H9 (cell line): ENCODE measurements around the gene PERM1. TPM values are rescaled to one million over a fixed set of nuclear protein-coding genes. Genes with fewer than 3 reads are reported as not detected.
A peak's percentile ranks its signal among the peaks of the same experiment; 100 is the strongest.

Experiments
- DNase-seq: peaks from one replicate; pipeline ENCODE4 v3.0.0-alpha.2; 2017
- H2AFZ ChIP-seq: one replicate; pipeline ENCODE4 v1.6.1; 2013; ENCODE audit warnings: mild to moderate bottlenecking, low read length, control low read depth, moderate library complexity
- H2AK5ac ChIP-seq: 2 replicates; pipeline ENCODE4 v1.6.1; 2013; ENCODE audit warnings: low read length, control low read depth, mixed read lengths; ENCODE audit not compliant: insufficient read length
- H2BK120ac ChIP-seq: one replicate; pipeline ENCODE4 v1.6.1; 2013; ENCODE audit warnings: low read depth, mild to moderate bottlenecking, low read length, control low read depth, inconsistent platforms; ENCODE audit not compliant: poor library complexity, severe bottlenecking
- H2BK12ac ChIP-seq: 2 replicates; pipeline ENCODE4 v1.6.1; 2013; ENCODE audit warnings: low read length, control low read depth, mixed read lengths, low read depth; ENCODE audit not compliant: insufficient read length
- H2BK15ac ChIP-seq: 2 replicates; pipeline ENCODE4 v1.6.1; 2013; ENCODE audit warnings: low read depth, low read length, control low read depth
- H2BK20ac ChIP-seq: one replicate; pipeline ENCODE4 v1.6.1; 2013; ENCODE audit warnings: low read depth, mild to moderate bottlenecking, low read length, control low read depth, inconsistent platforms; ENCODE audit not compliant: poor library complexity, severe bottlenecking
- H2BK5ac ChIP-seq: 2 replicates; pipeline ENCODE4 v1.6.1; 2013; ENCODE audit warnings: low read length, control low read depth, mixed read lengths; ENCODE audit not compliant: insufficient read length
- H3K14ac ChIP-seq: 2 replicates; pipeline ENCODE4 v1.6.1; 2013; ENCODE audit warnings: low read length, control low read depth; ENCODE audit not compliant: insufficient read depth
- H3K18ac ChIP-seq: 2 replicates; pipeline ENCODE4 v1.6.1; 2013; ENCODE audit warnings: low read depth, mild to moderate bottlenecking, mixed read lengths, low read length, control low read depth; ENCODE audit not compliant: insufficient read length
- H3K23ac ChIP-seq: 2 replicates; pipeline ENCODE4 v1.6.1; 2013; ENCODE audit warnings: low read length, control low read depth, mixed read lengths, low read depth; ENCODE audit not compliant: insufficient read length
- H3K23me2 ChIP-seq: 2 replicates; pipeline ENCODE4 v1.6.1; 2013; ENCODE audit warnings: low read depth, mild to moderate bottlenecking, mixed read lengths, low read length, control low read depth; ENCODE audit not compliant: insufficient read length, poor library complexity, severe bottlenecking
- H3K27ac ChIP-seq: 2 replicates; pipeline ENCODE4 v1.5.1; 2013; ENCODE audit warnings: low read length, control low read depth, mixed read lengths, low read depth; ENCODE audit not compliant: insufficient read length
- H3K27me3 ChIP-seq: 2 replicates; pipeline ENCODE4 v1.6.1; 2013; ENCODE audit warnings: low read length, control low read depth, inconsistent platforms; ENCODE audit not compliant: insufficient read depth
- H3K4ac ChIP-seq: 2 replicates; pipeline ENCODE4 v1.6.1; 2013; ENCODE audit warnings: low read depth, mild to moderate bottlenecking, control low read depth, inconsistent platforms, low read length, moderate library complexity
- H3K4me1 ChIP-seq: 2 replicates; pipeline ENCODE4 v1.6.1; 2013; ENCODE audit warnings: low read length, control low read depth, inconsistent platforms; ENCODE audit not compliant: insufficient read depth
- H3K4me2 ChIP-seq: 2 replicates; pipeline ENCODE4 v1.6.1; 2013; ENCODE audit warnings: low read length, control low read depth, mixed read lengths; ENCODE audit not compliant: insufficient read length, insufficient read depth
- H3K56ac ChIP-seq: 2 replicates; pipeline ENCODE4 v1.6.1; 2013; ENCODE audit warnings: low read depth, mild to moderate bottlenecking, mixed read lengths, low read length, control low read depth; ENCODE audit not compliant: insufficient read length
- H3K79me1 ChIP-seq: 2 replicates; pipeline ENCODE4 v1.6.1; 2013; ENCODE audit warnings: low read depth, mild to moderate bottlenecking, moderate library complexity, low read length, control low read depth, inconsistent platforms; ENCODE audit not compliant: insufficient read depth, poor library complexity, severe bottlenecking
- H3K79me2 ChIP-seq: 2 replicates; pipeline ENCODE4 v1.6.1; 2013; ENCODE audit warnings: low read length, control low read depth, inconsistent platforms; ENCODE audit not compliant: insufficient read depth
- H3K9ac ChIP-seq: 2 replicates; pipeline ENCODE4 v1.6.1; 2013; ENCODE audit warnings: low read length, control low read depth, mixed read lengths; ENCODE audit not compliant: insufficient read length; ENCODE audit errors: extremely low read depth
- H3K9me3 ChIP-seq: one replicate; pipeline ENCODE4 v1.6.1; 2013; ENCODE audit warnings: low read depth, low read length, inconsistent platforms; ENCODE audit not compliant: control insufficient read depth
- H3T11ph ChIP-seq: one replicate; pipeline ENCODE4 v1.6.1; 2013; ENCODE audit warnings: mild to moderate bottlenecking, low read length, control low read depth, inconsistent platforms
- H4K20me1 ChIP-seq: one replicate; pipeline ENCODE4 v1.6.1; 2013; ENCODE audit not compliant: control insufficient read depth, insufficient read length, insufficient read depth
- H4K5ac ChIP-seq: 2 replicates; pipeline ENCODE4 v1.6.1; 2013; ENCODE audit warnings: low read depth, mild to moderate bottlenecking, mixed read lengths, low read length, control low read depth; ENCODE audit not compliant: insufficient read length
- H4K8ac ChIP-seq: replicated peaks from 2 replicates; pipeline ENCODE4 v1.6.1; 2013; ENCODE audit warnings: low read length, control low read depth, mixed read lengths, low read depth; ENCODE audit not compliant: insufficient read length
- H4K91ac ChIP-seq: 2 replicates; pipeline ENCODE4 v1.6.1; 2013; ENCODE audit warnings: low read depth, mild to moderate bottlenecking, moderate library complexity, mixed read lengths, low read length, control low read depth; ENCODE audit not compliant: insufficient read length
- H3K27ac Mint-ChIP-seq, 3 experiments: 2 replicates in 2 of 3; 3 replicates in 1 of 3; pipeline ENCODE4 v1.8.0; 2020 to 2021; ENCODE audit warnings: mixed read lengths in 3 of 3, mild to moderate bottlenecking in 1 of 3, moderate library complexity in 1 of 3
- H3K27me3 Mint-ChIP-seq: 2 replicates; pipeline ENCODE4 v1.8.0; 2021; ENCODE audit warnings: low read depth, mild to moderate bottlenecking, moderate library complexity, mixed read lengths
- H3K36me3 Mint-ChIP-seq, 3 experiments: 2 replicates in 2 of 3; 3 replicates in 1 of 3; pipeline ENCODE4 v1.8.0; 2020 to 2021; ENCODE audit warnings: low read depth in 3 of 3, mixed read lengths in 3 of 3; ENCODE audit not compliant: insufficient read depth in 1 of 3
- H3K4me1 Mint-ChIP-seq, 2 experiments: 2 replicates each; pipeline ENCODE4 v1.8.0; 2020; ENCODE audit warnings: mixed read lengths in 2 of 2
- H3K4me3 Mint-ChIP-seq, 2 experiments: 2 replicates in 1 of 2; 3 replicates in 1 of 2; pipeline ENCODE4 v1.8.0; 2020 to 2021; ENCODE audit warnings: mild to moderate bottlenecking in 2 of 2, mixed read lengths in 2 of 2, moderate library complexity in 1 of 2
- H3K9me3 Mint-ChIP-seq, 2 experiments: 2 replicates in 1 of 2; 3 replicates in 1 of 2; pipeline ENCODE4 v1.8.0; 2020; ENCODE audit warnings: mild to moderate bottlenecking in 2 of 2, mixed read lengths in 2 of 2, moderate library complexity in 1 of 2
- WGBS: extraction: QIAGEN DNeasy Blood & Tissue Kit; methylation state at CpG from one replicate; pipeline ENCODE4 v1.1.7; 2013; ENCODE audit warnings: missing lambda C conversion rate, low lambda C conversion rate, mixed read lengths; ENCODE audit not compliant: insufficient read length; ENCODE audit errors: extremely low coverage; 5-methylcytosine and 5-hydroxymethylcytosine counted together
- total RNA-seq: library from RNA; stranded (reverse); gene quantifications from 2 replicates; pipeline ENCODE4 v1.2.1, GENCODE V29; 2021
- TF ChIP-seq, protein P1 (sequence below): fragments of 200-600 bp; sonication (generic); conservative IDR thresholded peaks from 3 replicates; pipeline ENCODE4 v1.8.0; 2021; ENCODE audit warnings: antibody characterized with exemption, mild to moderate bottlenecking

Gene PERM1
- total RNA-seq, 1 experiment from 2014 or later: not detected

DNA sequence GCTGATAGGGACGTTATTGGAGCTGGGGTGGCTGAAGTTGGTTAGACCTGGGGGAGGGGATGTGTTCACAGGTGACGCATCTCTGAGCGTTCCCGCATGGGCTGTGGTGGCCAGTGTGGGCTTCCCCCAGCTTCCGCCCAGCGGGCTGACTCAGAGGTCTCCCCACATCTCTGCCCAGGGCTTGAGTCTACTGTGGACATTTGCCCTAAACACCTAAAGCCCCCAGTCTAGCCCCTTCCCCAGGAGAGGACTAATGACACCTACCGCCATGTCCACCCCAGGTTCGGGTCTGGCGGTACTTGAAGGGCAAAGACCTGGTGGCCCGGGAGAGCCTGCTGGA lies 40.0 kb upstream of the PERM1 start:
- Mint-ChIP-seq H3K4me3 (peak overlapping the region; percentile 29 to 77; a peak in 3 of 5 replicates), H3K27ac (no peak overlapping the region), H3K27me3 (peaks cover 10% of the 10 kb centered on the region), H3K4me1 (peaks cover 25 to 40% of the 10 kb centered on the region in 2 experiments), H3K36me3 (peaks cover 3 to 19% (median 14%) of the 10 kb centered on the region in 3 experiments; a peak in 6 of 7 replicates), H3K9me3 (no peaks in the 10 kb centered on the region; a peak in 1 of 5 replicates)
- H2BK20ac ChIP-seq: no peak overlapping the region
- no peak overlapping the region for H3K23ac ChIP-seq
- H3K14ac ChIP-seq: no peak overlapping the region
- no peak for DNase-seq
- H2BK5ac ChIP-seq: no peak overlapping the region
- WGBS: no CpG with 5 or more reads among the region's 10 CpGs
- no peak overlapping the region for H2BK15ac ChIP-seq
- peak overlapping the region; percentile 58 for H2BK12ac ChIP-seq
- TF ChIP-seq, protein P1, sequence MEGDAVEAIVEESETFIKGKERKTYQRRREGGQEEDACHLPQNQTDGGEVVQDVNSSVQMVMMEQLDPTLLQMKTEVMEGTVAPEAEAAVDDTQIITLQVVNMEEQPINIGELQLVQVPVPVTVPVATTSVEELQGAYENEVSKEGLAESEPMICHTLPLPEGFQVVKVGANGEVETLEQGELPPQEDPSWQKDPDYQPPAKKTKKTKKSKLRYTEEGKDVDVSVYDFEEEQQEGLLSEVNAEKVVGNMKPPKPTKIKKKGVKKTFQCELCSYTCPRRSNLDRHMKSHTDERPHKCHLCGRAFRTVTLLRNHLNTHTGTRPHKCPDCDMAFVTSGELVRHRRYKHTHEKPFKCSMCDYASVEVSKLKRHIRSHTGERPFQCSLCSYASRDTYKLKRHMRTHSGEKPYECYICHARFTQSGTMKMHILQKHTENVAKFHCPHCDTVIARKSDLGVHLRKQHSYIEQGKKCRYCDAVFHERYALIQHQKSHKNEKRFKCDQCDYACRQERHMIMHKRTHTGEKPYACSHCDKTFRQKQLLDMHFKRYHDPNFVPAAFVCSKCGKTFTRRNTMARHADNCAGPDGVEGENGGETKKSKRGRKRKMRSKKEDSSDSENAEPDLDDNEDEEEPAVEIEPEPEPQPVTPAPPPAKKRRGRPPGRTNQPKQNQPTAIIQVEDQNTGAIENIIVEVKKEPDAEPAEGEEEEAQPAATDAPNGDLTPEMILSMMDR: no peak
- H3K4me1 ChIP-seq: peaks cover 4% of the 10 kb centered on the region; the same call in 1 of the 2 replicates
- H3T11ph ChIP-seq: no peak overlapping the region
- H4K91ac ChIP-seq: no peak overlapping the region
- H3K56ac ChIP-seq: no peak overlapping the region
- H3K79me2 ChIP-seq: peaks cover 2% of the 10 kb centered on the region; the same call in 1 of the 2 replicates
- H3K9ac ChIP-seq: no peak overlapping the region
- no peak overlapping the region for H4K8ac ChIP-seq
- peaks cover 7% of the 10 kb centered on the region for H3K23me2 ChIP-seq
- H3K27me3 ChIP-seq: no peaks in the 10 kb centered on the region
- H3K9me3 ChIP-seq: no peaks in the 10 kb centered on the region
- no peak overlapping the region for H2AK5ac ChIP-seq
- no peak overlapping the region for H4K5ac ChIP-seq
- H3K4me2 ChIP-seq: no peak overlapping the region
- H3K27ac ChIP-seq: no peak overlapping the region
- H2AFZ ChIP-seq: no peak overlapping the region
- H3K79me1 ChIP-seq: peaks cover 4% of the 10 kb centered on the region
- H3K4ac ChIP-seq: no peak overlapping the region
- no peak overlapping the region for H2BK120ac ChIP-seq
- H3K18ac ChIP-seq: peak overlapping the region; percentile 6
- H4K20me1 ChIP-seq: peaks cover 3% of the 10 kb centered on the region
